Measurements from ENCODE around the gene KRI1.

DNA sequence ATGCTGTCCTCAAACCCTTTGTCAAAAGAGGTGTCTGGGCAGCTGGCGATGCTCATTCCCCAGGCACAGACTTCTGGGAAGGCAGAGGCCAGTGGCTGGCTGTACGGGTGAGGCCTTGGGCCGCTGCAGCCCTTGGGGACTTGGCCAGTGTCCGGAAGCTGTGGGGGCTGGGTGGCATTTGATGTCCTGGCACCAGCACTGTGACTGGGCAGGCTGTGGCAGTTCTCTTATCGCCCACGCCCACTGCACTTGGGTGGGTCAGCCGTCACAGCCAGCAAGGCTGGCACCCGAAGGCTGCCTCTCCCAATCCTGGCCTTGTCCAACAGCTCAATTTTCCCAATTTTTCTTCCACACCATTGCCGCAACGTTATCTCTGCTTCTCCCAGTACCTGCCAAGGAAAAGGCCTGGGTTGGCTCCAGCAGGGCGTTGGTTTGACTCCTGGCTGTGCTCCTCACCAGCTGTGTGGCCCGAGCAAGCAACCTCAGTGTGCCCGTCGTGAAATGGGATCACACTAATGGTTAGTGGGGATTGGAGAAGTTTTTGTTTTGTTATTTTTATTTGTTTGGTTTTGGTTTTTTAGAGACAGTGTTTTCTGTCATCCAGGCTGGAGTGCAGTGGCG, 46.8 kb upstream of the KRI1 start:
- TF ChIP-seq, protein P1, sequence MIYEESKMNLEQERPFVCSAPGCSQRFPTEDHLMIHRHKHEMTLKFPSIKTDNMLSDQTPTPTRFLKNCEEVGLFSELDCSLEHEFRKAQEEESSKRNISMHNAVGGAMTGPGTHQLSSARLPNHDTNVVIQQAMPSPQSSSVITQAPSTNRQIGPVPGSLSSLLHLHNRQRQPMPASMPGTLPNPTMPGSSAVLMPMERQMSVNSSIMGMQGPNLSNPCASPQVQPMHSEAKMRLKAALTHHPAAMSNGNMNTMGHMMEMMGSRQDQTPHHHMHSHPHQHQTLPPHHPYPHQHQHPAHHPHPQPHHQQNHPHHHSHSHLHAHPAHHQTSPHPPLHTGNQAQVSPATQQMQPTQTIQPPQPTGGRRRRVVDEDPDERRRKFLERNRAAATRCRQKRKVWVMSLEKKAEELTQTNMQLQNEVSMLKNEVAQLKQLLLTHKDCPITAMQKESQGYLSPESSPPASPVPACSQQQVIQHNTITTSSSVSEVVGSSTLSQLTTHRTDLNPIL (CRISPR knock-in tag; IDR thresholded peaks at IDR 0.05; ENCODE audit: low read depth) = no peak
- TF ChIP-seq RARB (CRISPR knock-in tag; IDR thresholded peaks at IDR 0.05) (no peak), ARNTL (CRISPR knock-in tag; IDR thresholded peaks at IDR 0.05; ENCODE audit: borderline replicate concordance, low read depth) (no peak), ZC3H10 (CRISPR knock-in tag; IDR thresholded peaks at IDR 0.05) (no peak), CSDC2 (CRISPR knock-in tag; IDR thresholded peaks at IDR 0.05) (no peak), ZNF565 (CRISPR knock-in tag; conservative IDR thresholded peaks at IDR 0.05; ENCODE audit: low read depth) (no peak), OSR1 (CRISPR knock-in tag; IDR thresholded peaks at IDR 0.05) (no peak), SNAI2 (CRISPR knock-in tag; IDR thresholded peaks at IDR 0.05) (no peak), ZNF8 (CRISPR knock-in tag; IDR thresholded peaks at IDR 0.05) (no peak), TCF4 (CRISPR knock-in tag; IDR thresholded peaks at IDR 0.05; ENCODE audit: borderline replicate concordance) (no peak), ZFP30 (CRISPR knock-in tag; IDR thresholded peaks at IDR 0.05) (no peak)
- TF ChIP-seq, protein P2, sequence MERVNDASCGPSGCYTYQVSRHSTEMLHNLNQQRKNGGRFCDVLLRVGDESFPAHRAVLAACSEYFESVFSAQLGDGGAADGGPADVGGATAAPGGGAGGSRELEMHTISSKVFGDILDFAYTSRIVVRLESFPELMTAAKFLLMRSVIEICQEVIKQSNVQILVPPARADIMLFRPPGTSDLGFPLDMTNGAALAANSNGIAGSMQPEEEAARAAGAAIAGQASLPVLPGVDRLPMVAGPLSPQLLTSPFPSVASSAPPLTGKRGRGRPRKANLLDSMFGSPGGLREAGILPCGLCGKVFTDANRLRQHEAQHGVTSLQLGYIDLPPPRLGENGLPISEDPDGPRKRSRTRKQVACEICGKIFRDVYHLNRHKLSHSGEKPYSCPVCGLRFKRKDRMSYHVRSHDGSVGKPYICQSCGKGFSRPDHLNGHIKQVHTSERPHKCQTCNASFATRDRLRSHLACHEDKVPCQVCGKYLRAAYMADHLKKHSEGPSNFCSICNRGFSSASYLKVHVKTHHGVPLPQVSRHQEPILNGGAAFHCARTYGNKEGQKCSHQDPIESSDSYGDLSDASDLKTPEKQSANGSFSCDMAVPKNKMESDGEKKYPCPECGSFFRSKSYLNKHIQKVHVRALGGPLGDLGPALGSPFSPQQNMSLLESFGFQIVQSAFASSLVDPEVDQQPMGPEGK (CRISPR knock-in tag; IDR thresholded peaks at IDR 0.05; ENCODE audit: borderline replicate concordance) = no peak
- TF ChIP-seq, protein P3, sequence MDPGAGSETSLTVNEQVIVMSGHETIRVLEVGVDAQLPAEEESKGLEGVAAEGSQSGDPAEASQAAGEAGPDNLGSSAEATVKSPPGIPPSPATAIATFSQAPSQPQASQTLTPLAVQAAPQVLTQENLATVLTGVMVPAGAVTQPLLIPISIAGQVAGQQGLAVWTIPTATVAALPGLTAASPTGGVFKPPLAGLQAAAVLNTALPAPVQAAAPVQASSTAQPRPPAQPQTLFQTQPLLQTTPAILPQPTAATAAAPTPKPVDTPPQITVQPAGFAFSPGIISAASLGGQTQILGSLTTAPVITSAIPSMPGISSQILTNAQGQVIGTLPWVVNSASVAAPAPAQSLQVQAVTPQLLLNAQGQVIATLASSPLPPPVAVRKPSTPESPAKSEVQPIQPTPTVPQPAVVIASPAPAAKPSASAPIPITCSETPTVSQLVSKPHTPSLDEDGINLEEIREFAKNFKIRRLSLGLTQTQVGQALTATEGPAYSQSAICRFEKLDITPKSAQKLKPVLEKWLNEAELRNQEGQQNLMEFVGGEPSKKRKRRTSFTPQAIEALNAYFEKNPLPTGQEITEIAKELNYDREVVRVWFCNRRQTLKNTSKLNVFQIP (CRISPR knock-in tag; IDR thresholded peaks at IDR 0.05; ENCODE audit: borderline replicate concordance, low read depth) = no peak
